Stimulated activated CD4-positive, alpha-beta T cell treated with anti-CD3 and anti-CD28 coated beads, TNF-alpha, amount 100 ng/mL, for 48 hours (primary cell): ENCODE results near the gene CCDC150.
A peak's percentile ranks its signal among the peaks of the same experiment; 100 is the strongest.
"Not testable (repeated sequence)": the region's sequence is repeated elsewhere in the genome, so short reads cannot be mapped to it uniquely, and the experiment has no call there.

Experiments
- DNase-seq, 3 donors: peaks; one replicate each; pipeline ENCODE4 v3.0.0-alpha.2; 2020; ENCODE audit warnings: low read depth in 3 of 3

Gene CCDC150

DNA sequence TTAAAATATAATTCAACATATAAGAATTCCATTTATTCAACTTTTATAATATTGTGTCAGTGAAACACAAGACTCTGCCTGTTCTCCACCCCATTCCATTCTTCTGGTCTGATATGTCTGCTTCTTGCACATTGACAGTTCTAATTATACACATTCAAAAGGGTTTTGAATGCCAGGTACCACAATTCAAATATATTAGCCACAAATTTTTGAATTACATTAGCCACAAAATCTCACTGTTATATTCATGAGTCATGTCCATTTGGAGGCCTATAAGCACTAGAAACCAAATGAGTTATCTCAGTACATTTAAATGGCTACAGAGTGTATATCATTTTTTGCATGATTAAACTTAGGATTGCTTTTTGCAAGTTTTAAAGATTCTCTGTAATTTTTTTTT, 72.1 kb downstream of the CCDC150 start:
- DNase-seq = no peak

DNA sequence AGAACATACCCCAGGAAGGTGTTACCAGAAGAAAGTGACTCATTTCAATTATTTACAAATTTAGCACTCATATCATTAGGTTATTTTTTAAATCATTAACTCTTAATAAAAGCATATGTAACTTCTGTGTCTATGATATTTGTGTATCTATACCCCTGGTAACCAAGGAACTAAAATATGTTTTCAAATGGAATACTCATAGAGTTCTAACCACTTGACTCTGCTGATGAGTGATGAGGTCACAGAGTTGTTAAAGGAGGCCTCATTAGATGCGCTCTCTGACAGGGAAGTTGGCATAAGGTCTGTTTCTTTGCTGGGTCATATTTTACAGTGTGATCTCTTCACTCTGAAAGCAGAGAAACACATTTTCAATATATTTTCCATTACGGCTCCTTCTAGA, 73.4 kb downstream of the CCDC150 start:
- DNase-seq = no peak

DNA sequence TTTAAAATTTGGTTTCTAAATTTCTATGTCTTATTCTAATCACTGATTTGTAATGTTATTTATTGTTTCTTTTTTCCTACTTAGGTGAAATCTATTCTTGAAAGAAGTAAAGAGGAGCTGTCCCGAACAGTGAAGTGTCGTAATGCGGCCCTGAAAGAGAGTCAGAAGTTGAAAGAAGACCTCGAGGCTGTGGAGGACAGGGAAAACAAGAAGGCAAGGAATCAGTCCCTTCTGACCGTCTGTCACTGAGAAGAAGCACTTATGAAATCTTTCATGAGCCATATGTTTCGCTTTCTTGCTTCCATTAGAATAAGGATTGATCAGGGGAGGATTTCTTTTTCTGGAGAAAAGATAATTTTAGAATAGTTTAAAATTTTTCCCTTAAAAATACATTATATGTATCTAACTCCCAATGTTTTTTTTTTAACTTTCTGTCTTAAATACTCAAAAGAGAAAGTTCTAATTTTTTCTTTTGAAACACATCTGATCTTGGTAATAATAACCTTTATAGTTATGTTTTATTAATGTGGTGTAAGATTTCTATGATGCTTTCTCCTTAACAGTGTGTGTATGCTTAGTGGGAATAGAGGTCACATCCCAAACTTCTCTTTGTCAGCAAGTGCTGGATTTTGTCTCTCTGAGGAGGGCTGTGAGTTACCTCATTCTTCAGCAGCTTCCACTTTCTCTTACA, 79.0 kb downstream of the CCDC150 start:
- DNase-seq = no peak

DNA sequence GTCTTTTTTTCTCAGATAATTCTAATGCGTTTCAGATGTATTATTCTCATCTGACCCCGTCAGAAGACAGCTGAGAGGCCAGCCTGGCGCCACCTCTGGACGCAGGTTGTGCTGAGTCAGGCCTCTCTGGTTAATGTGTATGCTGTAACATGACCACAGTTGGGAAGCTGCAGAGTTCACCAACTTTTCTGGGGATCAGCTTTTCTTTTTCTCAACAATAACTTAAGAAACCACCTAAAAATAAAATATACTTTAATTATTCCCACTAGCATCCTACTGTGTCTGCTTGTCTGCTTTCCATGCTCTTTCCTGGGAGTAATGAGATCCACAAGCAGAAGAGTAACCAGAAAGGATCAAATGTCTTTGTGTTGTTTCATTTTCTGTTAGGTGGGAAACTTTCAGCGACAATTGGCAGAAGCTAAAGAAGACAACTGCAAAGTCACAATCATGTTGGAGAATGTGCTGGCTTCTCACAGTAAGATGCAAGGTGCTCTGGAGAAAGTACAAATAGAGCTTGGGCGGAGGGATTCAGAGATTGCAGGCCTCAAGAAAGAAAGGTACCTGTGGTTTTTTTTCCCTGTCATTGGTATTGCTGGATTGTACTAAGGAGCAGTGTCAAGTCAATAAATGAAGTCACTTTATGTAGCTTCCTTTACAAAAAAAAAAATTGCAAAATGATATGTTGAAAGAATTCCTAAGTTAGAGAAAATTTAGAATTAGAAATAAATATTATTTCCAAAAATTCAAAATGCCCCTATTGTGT, 79.8 kb downstream of the CCDC150 start:
- DNase-seq = no peak

DNA sequence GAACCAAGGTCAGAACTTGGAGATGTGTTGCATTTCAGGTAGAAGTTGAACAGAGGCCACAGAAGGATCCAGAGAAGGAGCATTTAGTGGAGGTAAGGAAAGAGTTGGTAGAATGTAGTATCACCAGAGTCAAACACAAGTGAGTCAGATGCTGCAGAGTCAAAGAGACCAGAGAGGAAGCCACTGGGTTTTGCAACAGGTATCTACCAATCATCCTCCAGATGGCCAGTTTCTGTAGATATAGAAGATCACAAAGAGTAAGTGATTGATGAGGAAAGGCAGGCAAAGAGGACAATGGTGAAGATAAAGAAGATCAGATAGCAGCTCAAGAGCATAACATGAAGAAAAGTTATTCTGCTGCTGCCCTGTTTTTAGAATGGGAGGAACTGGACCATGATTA, 84.1 kb downstream of the CCDC150 start:
- DNase-seq = no peak

DNA sequence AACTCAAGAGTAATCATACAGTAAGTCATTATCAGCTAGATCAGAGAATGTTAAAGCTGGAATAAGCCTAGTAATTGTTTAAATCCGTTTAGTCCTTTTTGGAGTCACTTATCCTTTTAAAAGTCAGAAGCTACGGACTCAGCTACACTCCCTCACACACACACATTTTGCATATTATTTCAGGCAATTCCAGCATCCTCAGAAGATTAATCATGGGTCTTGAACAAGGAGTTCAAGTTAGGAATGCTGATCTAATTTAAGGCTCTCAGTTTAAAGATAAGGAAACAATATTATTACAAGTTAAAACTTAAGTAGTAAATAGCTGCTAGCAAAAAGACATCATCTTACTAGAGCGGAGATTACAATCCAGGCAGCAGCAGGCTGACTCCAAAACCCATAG, 85.7 kb downstream of the CCDC150 start:
- DNase-seq = no peak

DNA sequence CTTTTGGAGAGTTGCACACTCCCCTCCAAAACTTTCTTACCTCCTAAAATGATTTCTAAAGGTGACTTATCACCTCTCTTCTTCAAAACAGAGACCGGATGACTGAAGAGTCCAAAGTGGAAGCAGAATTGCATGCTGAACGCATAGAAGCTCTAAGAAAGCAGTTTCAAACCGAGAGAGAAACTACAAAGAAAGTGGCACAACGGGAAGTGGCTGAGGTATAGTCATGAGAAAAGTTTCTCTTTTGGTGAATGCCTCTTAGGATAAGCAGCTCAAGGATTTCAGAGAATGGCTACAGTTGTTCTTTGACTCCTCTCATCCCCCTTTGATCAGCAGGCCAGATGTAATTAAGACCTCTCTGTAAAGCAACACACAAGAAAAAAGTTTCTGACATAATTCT, 86.4 kb downstream of the CCDC150 start:
- DNase-seq = no peak

DNA sequence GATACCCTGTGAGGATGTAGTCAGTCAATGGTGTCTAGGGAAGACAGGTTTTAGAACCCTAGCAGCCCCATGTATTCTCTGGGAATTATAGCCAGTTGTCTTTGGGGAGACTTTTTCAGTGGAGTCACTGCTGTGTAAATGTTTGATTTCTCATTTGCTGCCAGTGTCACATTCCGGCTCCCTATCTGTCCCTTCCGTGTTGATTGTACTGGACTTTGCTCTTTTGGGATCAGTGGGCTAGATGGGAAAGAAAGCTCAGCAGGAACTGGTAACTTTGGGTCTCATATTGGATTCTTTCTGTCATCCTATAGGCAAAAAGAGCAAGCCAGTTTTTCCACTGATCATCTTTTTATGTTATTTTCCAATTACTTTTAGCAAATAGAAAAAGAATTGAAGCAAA, 89.9 kb downstream of the CCDC150 start:
- DNase-seq = no peak

DNA sequence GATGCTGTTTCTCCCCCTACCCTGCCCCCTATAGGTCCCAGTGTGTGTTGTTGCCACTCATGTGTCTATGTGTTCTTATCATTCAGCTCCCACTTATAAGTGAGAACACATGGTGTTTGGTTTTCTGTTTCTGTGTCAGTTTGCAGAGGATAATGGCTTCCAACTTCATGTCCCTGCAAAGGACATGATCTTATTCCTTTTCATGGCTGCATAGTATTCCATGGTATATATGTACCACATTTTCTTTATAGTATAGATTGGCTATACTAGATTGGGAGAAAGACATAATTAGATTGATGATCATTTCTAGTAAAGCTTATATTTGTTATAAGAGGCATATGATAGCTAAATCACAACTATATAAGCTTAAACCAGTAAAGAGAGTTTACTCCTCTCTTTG, 97.1 kb downstream of the CCDC150 start:
- DNase-seq = not testable (repeated sequence)

DNA sequence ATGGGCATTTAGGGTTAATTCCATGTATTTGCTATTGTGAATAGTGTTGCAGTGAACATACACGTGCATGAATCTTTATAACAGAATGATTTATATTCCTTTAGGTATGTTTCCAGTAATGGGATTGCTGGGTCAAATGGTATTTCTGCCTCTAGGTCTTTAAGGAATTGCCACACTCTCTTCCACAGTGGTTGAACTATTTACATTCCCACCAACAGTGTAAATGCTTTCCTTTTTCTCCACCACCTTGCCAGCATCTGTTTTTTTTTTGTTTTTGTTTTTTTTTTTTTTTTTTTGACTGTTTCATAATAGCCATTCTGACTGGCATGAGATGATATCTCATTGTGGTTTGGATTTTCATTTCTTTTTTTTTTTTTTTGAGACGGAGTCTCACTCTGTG, 97.5 kb downstream of the CCDC150 start:
- no peak for DNase-seq

DNA sequence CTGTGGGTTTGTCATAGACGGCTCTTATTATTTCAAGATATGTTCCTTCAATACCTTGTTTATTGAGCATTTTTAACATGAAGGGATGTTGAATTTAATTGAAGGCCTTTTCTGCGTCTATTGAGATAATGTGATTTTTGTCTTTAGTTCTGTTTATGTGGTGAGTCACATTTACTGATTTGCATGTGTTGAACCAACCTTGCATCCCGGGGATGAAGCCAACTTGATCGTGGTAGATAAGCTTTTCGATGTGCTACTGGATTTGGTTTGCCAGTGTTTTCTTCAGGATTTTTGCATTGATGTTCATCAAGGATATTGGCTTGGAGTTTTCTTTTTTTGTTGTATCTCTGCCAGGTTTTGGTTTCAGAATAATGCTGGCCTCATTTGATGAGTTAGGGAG, 99.5 kb downstream of the CCDC150 start:
- DNase-seq = no peak

DNA sequence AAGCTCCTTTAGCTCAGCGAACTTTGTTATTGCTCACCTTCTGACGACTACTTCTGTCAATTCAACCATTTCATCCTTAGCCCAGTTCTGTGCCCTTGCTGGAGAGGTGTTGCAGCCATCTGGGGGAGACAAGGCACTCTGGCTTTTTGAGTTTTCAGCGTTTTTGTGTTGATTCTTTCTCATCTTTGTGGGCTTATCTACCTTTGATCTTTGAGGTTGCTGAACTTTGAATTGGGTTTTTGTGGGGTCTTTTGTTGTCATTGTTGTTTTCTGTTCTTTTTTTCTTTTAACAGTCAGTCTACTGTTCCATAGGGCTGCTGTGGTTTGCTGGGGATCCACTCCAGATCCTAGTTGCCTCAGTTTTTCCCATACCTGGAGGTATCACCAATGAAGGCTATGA, 102.7 kb downstream of the CCDC150 start:
- no peak for DNase-seq

DNA sequence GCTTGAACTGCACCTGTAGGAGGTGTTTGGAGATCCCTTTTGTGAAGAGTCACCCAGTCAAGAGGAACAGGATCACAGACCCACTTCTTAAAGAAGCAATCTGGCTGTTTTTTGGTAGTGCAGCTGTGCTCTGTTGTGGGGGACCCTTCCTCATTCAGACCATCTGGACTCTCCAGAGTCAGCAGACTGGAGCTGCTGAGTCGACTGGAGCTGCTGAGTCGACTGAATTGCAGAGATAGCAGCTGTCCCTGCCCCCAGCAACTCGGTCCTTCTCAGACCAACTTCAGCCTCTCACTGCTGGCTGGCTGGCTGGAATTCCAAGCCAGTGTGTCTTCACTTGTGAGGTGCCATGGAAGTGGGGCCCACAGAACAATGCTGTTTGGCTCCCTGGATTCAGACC, 103.2 kb downstream of the CCDC150 start:
- DNase-seq = no peak

DNA sequence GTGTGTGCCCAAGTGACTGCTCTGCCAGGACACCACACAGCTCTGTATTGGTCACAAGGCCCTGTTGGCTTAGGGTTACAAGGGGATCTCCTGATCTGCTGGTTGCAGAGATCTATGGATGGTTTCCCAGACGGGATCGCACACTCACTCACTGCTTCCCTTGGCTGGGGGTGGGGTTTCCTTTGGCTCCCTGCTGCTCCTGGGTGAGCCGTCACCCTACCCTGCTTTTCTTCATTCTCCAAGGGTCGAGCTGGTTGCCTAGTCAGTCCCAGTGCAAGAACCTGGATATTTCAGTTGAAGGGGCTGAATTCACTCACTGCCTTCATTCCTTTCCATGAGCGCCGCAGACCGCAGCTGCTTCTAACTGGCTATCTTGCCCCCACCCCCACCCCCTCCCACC, 103.7 kb downstream of the CCDC150 start:
- DNase-seq = no peak

DNA sequence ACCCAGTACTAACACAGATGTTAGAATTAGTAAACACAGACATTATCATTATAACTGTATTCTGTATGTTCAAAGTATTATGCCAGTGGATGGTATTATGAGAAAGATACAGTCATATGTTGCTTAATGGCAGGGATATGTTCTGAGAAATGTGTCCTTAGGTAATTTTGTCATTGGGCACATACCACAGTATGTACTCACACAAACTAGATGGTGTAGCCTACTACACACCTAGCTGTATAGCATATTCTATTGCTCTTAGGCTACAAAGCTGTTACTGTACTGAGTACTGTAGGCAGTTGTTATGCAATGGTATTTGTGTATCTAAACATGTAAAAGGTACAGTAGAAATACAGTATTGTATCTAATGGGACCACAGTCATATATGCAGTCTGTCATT, 106.2 kb downstream of the CCDC150 start:
- no peak for DNase-seq

DNA sequence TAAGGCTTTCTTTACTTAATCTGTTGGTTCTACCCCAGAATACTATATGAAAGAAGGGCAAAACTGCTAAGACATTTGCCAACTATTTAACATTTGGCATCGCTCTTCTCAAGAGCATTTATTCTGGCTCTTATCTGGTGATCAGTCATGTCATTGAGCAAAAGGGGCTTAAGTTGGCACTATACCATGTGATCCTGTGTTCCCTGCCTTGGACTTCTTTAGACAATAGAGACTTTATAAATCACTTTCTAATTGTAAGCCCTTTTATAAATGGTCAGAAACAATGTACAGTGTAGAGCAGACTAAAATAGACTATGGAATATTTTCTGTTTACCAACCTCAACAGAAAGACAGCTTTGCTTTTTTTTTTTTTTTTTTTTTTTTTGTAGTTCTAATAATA, 107.9 kb downstream of the CCDC150 start:
- no peak for DNase-seq

DNA sequence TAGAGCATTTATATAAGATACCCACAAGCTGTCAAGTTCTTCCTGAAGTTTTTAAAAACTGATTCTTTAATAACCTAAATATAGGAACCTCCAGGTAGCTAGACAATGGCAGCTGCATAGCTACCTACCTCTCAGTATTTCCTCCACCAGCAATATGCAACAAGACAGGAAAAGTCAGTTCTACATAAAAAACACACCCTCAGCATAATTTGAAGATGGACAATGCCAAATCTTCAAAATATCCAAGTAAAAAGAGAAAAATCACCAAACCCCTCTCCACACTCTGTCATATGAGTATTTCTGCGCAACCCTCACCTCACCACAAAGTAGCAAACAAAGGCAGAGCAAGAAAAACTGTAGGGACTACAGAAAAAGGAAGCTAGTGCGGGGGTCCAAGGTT, 108.6 kb downstream of the CCDC150 start:
- DNase-seq = no peak

DNA sequence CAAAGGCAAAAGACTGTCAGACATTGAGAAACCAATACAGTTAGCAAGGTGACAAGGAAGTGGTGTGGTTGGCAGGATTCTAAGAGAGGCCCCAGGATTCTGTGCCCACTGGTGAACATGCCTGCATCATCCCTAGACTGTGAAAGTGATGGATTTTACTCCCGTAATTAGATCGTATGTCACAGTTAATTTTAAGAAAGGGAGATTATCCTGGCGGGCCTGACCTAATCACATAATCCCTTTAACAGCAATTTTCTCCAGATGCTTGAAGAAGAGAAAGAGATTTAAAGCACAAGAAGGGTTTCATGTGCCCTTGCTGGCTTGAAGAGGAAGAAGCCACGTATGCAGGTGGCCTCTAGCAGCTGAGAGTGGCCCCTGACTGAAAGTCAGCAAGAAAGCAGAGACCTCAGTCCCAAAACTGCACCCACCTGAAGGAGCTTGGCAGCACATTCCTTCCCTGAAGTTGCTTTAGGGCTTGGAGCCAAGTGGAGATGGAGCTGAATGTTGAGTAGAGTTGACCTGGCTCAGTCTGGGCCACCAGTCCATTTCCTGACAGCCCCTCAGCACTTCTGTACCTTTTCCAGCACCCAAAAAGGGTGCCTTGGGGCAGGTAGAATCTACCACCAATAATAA, 110.9 kb downstream of the CCDC150 start:
- DNase-seq = no peak

DNA sequence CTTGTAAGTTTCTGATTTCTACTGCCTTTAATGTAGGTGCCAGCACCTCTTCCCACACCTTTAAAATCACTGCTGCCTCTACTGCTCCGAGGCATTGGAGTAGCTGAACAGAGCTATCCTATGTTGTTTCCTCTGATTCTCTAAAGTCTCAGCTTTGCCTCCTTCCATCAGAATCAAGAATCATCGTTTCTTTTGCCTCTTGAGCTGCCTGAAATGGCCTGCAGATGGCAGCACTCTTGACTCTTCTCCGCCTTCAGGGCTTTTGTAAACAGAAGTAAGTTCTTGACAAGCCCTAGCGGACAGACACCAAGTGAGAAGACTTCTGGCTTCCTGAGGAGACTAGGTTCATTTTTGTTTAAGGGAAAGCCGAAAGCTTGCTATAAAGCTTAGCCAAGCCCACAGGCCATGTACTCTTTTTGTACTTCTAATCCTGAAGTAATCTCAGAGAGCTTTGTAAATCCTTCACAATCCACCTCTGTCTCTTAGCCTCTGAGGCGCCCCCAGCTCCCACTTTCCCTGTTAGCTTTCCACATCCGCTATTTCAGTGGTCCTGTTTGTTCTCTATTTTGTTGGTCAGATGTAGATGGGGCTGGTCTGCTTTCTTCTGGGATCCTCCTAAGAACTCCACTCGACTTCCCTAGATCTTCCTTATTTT, 111.6 kb downstream of the CCDC150 start:
- peak; percentile 31 to 41 (median 35) for DNase-seq

DNA sequence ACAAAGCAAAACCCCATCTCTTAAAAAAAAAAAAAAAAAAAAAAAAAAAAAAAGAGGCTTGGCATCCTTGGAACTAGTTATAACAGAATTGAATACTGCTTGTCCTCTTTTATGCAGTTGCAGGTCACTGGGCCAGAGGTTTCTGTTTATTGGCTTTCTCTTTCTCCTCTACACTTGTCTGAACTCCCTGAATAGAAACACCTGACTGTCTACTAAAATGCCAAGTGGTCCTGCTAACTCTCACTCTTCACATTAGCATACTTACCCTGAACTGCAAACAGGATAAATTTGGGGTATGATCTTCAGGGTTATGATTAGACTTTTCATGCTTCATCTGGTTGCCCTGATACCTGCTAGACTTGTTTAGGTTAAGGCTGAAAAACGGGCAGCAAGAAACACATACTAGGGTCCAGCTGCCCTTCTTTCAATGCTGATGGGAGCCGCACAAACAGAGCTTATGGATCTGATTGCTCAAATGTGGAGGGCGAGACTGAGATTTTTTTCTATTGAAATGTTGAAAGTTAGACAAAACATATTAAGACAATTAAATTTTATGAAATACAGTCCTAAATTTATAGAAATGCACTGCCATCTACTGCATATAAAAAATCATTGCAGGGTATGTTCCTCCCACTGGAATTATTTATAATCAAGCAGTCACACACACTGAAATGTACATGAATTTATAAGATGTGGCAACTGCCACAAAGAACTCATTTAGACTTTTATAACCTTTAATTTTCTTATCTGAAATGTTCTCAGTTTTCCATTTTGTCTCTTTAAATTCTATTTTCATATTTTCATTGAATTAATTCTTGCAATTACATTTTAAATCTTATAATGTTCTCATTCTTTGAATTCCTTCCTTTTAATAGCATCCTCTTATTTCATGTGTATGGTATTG, 119.2 kb downstream of the CCDC150 start:
- no peak for DNase-seq

DNA sequence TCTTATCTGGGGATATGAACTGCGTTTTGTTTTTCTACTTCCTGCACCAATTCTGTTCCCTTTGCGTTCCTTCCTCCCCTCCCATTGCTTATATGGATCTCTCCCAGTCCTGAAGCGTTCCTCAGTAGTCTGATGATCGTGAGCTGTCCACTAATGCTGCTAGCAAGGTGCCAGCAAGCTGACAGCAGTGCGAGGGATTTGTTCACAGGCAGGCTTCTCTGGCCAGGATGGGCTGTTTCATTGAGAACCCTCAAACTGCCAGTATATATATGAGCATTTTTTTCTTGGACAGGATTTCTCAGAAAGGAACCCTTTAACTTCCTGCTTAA, 119.8 kb downstream of the CCDC150 start:
- DNase-seq = no peak

DNA sequence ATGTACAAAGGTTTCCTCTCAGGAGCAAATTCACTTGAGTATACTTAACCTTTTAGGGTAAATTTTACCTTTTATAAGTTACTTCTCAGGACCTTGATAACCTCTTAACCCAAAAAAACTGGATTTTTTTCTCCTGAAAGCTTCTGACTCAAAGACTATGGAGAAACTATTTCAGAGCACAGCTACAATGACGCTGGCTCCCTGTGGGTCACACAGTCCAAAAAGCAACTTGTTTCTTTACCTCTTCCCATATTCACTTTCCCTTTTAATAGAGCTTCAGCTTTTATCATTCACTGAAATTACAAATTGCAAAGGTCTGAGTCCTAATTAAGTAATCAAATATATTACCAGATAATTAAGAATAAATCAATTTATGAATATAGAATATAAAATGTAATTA, 127.6 kb downstream of the CCDC150 start:
- DNase-seq = no peak
